Stimulated activated CD8-positive, alpha-beta memory T cell treated with anti-CD3 and anti-CD28 coated beads, Interleukin-15, amount 100 ng/mL, for 48 hours (primary cell): ENCODE data around the gene MST1.

Source experiments
- DNase-seq, 2 donors: peaks; one replicate each; pipeline ENCODE4 v3.0.0-alpha.2; 2020; ENCODE audit warnings: low read depth in 2 of 2

MST1 gene

GRCh38 chr3:49674497-49674983, 14.7 kb downstream of the MST1 start:
- no peak for DNase-seq

GRCh38 chr3:49673715-49674496, 15.4 kb downstream of the MST1 start, which contains the start of gene APEH:
Gene APEH, plus strand, starts transcription at chr3:49674351. Its CDS starts 51 bp downstream, at chr3:49674402.
- peak; percentile 99 for DNase-seq

GRCh38 chr3:49673121-49673714, 16.1 kb downstream of the MST1 start:
- peak; percentile 15 to 29 for DNase-seq

- peak; percentile 40 to 61 for DNase-seq
Observed at GRCh38 chr3:49671291-49672288, 17.7 kb downstream of the MST1 start.

GRCh38 chr3:49670940-49671290, 18.4 kb downstream of the MST1 start:
- no peak for DNase-seq

GRCh38 chr3:49669352-49669751, 19.9 kb downstream of the MST1 start:
- no peak for DNase-seq

- DNase-seq = no peak
Observed at GRCh38 chr3:49668861-49669260, 20.4 kb downstream of the MST1 start.

DNA sequence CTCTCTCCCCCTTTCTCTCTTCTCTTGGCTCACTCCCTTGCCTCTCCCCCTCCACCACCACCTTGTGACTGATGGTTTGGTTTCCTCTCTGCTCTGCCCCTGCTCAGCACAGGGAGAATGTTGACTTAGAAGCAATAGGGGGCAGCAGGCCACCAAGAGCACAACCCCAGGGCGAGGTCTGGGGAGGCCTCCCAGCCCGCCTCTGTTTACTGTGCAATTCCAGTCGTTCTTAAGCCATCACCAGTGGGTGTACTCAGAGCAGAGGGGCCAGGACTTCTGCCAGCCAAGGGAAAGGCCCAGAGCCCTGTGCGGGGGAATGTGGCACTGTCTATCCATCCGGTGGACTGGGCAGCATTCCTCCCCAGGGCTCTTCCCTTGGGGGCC, 20.9 kb downstream of the MST1 start:
- DNase-seq = no peak

DNA sequence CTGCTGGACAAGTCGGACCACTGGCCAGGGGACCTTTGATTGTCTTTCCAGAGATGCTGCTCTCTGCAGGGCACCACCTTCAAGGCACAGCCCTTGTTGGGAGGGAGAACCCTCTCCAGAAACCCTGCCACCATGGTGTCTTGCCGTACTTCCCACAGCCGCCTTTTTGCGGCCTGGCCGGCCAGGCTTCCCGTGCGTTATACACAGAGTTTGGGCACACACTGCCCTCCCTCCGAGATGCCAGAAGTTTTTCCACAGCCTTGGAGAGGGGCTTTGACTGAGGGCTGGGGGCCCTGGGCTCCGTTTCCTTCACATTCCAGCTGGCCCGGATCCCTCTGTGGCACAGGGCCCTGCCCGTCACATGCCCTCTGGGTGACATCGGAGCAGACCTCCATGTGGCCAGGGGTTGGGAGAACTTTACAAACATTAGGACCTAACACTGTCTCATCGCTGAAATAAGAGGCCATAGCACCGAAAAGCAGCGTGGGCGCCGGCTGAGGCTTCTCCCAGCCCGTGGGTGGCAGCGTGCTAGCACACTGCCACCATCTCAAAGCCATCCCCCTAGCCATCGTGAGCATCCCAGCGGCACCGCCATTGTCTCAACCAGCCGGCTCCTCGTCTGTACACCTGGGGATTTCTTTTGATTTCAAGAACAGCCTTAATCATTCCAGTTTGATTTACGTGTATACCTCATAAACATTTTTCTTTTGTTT, 21.4 kb downstream of the MST1 start:
- DNase-seq = no peak

- no peak for DNase-seq
Observed at GRCh38 chr3:49666592-49666991, 22.7 kb downstream of the MST1 start.

GRCh38 chr3:49665822-49666519, 23.3 kb downstream of the MST1 start:
- no peak for DNase-seq

GRCh38 chr3:49664300-49664699, 25.0 kb downstream of the MST1 start:
- DNase-seq = no peak

DNA sequence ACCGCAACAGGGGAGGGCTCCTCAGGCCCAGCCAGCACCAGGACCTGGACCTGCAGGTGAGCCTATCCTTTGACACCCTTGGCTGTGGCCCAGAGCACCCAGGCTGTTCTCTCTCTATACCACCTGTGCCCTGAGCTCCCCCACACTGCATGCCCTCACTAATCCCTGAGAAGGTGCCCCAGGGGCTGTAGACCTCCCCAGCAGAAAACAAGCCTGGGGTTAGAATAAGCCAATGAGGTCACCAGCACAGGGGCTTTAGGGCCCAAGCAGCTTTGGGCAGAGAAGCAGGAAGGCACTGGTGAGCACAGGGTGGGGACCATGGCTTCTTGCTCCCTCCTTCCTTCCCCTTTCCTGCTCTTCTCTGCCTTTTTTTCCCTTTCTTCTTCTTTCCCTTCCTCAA, 25.4 kb downstream of the MST1 start:
- DNase-seq = no peak

DNA sequence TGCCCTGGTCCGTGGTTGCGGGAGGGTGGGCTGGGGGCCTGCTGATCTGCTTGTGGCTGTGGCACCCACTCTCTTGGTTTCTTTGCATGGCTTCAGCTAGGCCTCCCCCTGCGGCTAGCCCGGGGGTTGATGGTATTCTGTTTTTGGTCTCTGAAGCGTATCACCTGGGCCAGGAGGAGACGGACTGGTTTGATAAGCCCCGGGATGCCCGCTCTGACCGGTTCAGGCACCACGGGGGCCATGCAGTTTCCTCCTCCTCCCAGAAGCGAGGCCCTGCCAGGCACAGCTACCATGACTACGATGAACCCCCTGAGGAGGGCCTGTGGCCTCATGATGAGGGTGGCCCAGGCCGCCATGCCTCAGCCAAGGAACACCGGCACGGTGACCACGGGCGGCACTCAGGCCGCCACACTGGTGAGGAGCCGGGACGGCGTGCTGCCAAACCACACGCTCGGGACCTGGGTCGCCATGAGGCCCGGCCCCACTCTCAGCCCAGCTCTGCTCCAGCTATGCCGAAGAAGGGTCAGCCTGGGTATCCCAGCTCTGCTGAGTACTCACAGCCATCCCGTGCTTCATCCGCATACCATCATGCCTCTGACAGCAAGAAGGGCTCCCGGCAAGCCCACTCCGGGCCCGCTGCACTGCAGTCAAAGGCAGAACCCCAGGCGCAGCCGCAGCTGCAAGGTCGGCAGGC, 26.4 kb downstream of the MST1 start:
- DNase-seq = no peak

GRCh38 chr3:49662021-49662420, 27.3 kb downstream of the MST1 start:
- no peak for DNase-seq

DNA sequence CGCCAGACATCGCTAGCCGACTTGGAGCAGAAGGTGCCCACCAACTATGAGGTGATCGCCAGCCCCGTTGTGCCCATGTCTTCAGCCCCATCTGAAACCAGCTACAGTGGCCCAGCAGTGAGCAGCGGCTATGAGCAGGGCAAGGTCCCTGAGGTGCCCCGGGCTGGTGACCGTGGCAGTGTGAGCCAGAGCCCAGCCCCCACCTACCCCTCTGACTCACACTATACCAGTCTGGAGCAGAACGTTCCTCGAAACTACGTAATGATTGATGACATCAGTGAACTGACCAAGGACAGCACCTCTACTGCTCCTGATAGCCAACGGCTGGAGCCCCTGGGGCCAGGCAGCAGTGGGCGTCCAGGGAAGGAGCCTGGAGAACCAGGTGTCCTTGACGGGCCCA, 28.0 kb downstream of the MST1 start:
- no peak for DNase-seq

- no peak for DNase-seq
Observed at GRCh38 chr3:49659756-49660155, 29.5 kb downstream of the MST1 start.

DNA sequence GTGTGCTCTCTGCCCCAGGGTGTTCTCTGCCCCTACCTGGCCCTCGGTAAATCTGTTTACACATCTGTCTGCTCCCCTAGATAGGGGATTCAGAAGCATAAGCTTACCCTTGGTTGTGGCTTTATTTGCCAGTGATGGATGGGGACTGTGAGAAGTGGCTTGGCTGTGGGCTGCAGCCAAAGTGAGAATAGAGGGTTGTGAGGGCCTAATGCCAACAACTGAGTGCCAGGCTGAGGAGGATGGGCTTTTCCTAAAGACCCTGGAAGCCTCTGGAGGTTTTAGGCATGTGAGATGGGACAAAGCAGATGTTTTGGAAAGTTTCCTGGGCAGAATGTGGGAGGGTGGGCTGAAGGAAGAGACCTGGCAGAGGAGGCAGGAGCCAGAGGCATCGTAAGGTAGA, 30.6 kb downstream of the MST1 start:
- DNase-seq = no peak

DNA sequence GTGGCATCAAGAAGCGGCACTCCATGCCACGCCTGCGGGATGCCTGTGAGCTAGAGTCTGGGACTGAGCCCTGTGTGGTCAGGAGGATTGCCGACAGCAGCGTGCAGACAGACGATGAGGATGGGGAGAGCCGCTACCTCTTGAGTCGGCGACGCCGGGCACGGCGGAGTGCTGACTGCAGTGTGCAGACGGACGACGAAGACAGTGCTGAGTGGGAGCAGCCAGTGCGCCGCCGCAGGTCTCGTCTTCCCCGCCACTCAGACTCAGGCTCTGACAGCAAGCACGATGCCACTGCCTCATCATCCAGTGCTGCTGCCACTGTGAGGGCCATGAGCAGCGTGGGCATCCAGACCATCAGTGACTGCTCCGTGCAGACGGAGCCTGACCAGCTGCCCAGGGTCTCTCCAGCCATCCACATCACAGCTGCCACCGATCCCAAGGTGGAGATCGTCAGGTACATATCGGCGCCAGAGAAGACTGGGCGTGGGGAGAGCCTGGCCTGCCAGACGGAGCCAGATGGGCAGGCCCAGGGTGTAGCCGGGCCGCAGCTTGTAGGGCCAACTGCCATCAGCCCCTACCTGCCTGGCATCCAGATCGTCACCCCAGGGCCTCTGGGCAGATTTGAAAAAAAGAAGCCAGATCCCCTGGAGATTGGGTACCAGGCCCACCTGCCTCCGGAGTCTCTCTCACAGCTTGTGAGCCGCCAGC, 31.9 kb downstream of the MST1 start:
- no peak for DNase-seq
